ENCODE measurements around the gene CORO7.

Gene CORO7

GRCh38 chr16:4433914-4434787 lies 17.8 kb upstream of the CORO7 start:
- Histone ChIP-seq H3K36me3 (ENCODE audit: control insufficient read depth in 1 of 2, insufficient read depth in 2 of 2, low read depth in 1 of 2, low read length in 2 of 2) (peaks cover 19 to 78% of the 10 kb centered on the region in 2 experiments), H3K27me3 (ENCODE audit: control insufficient read depth in 1 of 2, insufficient read depth in 1 of 2, low read length in 2 of 2) (no peaks in the 10 kb centered on the region), H2BK120ac (ENCODE audit: low read depth, low read length) (no peak overlapping the region), H3K4me1 (ENCODE audit: control insufficient read depth, insufficient read depth, low read depth, low read length) (no peaks in the 10 kb centered on the region), H4K8ac (ENCODE audit: low read length) (no peak overlapping the region), H2BK5ac (ENCODE audit: low read depth, low read length, poor library complexity, severe bottlenecking) (no peak overlapping the region), H3K4ac (ENCODE audit: low read depth in 1 of 2, low read length in 2 of 2) (no peak overlapping the region), H2BK12ac (ENCODE audit: low read length in 2 of 2) (no peak overlapping the region), H3K9ac (ENCODE audit: low read length) (no peak overlapping the region), H4K91ac (ENCODE audit: low read length) (no peak overlapping the region), H3K18ac (ENCODE audit: low read depth in 1 of 2, low read length in 2 of 2) (no peak overlapping the region), H2AFZ (ENCODE audit: low read depth, low read length) (no peak overlapping the region), H3K14ac (ENCODE audit: low read length in 2 of 2) (no peak overlapping the region), H3K79me1 (replicated peaks; ENCODE audit: low read length, poor library complexity, severe bottlenecking) (peaks cover 25% of the 10 kb centered on the region), H3K27ac (ENCODE audit: low read length, poor library complexity, severe bottlenecking) (no peak overlapping the region), H3K4me3 (ENCODE audit: insufficient read depth in 1 of 2, low read depth in 1 of 2, low read length in 2 of 2) (no peak overlapping the region), H2BK15ac (ENCODE audit: low read depth, poor library complexity, severe bottlenecking) (no peak overlapping the region), H3K4me2 (ENCODE audit: low read length, poor library complexity, severe bottlenecking) (no peak overlapping the region), H3K9me3 (ENCODE audit: control insufficient read depth, low read length) (no peaks in the 10 kb centered on the region), H3K23ac (ENCODE audit: low read length in 2 of 2) (no peak overlapping the region), H2AK5ac (ENCODE audit: low read length, severe bottlenecking) (no peak overlapping the region)
- DNase-seq = no peak
- WGBS = 97% methylated on average over 12 of the region's 12 CpGs

GRCh38 chr16:4433228-4433627 lies 16.8 kb upstream of the CORO7 start:
- Histone ChIP-seq H3K18ac (ENCODE audit: low read depth in 1 of 2, low read length in 2 of 2) (no peak overlapping the region), H4K8ac (ENCODE audit: low read length) (no peak overlapping the region), H2BK15ac (ENCODE audit: low read depth, poor library complexity, severe bottlenecking) (no peak overlapping the region), H2BK120ac (ENCODE audit: low read depth, low read length) (no peak overlapping the region), H2BK5ac (ENCODE audit: low read depth, low read length, poor library complexity, severe bottlenecking) (no peak overlapping the region), H2AK5ac (ENCODE audit: low read length, severe bottlenecking) (no peak overlapping the region), H3K9ac (ENCODE audit: low read length) (no peak overlapping the region), H2BK12ac (ENCODE audit: low read length in 2 of 2) (no peak overlapping the region), H3K23ac (ENCODE audit: low read length in 2 of 2) (no peak overlapping the region), H3K9me3 (ENCODE audit: control insufficient read depth, low read length) (no peaks in the 10 kb centered on the region), H3K4me3 (ENCODE audit: insufficient read depth in 1 of 2, low read depth in 1 of 2, low read length in 2 of 2) (no peak overlapping the region), H3K27me3 (ENCODE audit: control insufficient read depth in 1 of 2, insufficient read depth in 1 of 2, low read length in 2 of 2) (no peaks in the 10 kb centered on the region), H3K36me3 (ENCODE audit: control insufficient read depth in 1 of 2, insufficient read depth in 2 of 2, low read depth in 1 of 2, low read length in 2 of 2) (peaks cover 21 to 71% of the 10 kb centered on the region in 2 experiments), H4K91ac (ENCODE audit: low read length) (no peak overlapping the region), H3K79me1 (replicated peaks; ENCODE audit: low read length, poor library complexity, severe bottlenecking) (peaks cover 27% of the 10 kb centered on the region), H3K14ac (ENCODE audit: low read length in 2 of 2) (no peak overlapping the region), H3K4me1 (ENCODE audit: control insufficient read depth, insufficient read depth, low read depth, low read length) (no peaks in the 10 kb centered on the region), H2AFZ (ENCODE audit: low read depth, low read length) (no peak overlapping the region), H3K4ac (ENCODE audit: low read depth in 1 of 2, low read length in 2 of 2) (no peak overlapping the region), H3K4me2 (ENCODE audit: low read length, poor library complexity, severe bottlenecking) (no peak overlapping the region), H3K27ac (ENCODE audit: low read length, poor library complexity, severe bottlenecking) (no peak overlapping the region)
- 84% methylated on average over 4 of the region's 4 CpGs for WGBS
- no peak for DNase-seq

- no peak overlapping the region for H3K4me3 ChIP-seq (ENCODE audit: insufficient read depth in 1 of 2, low read depth in 1 of 2, low read length in 2 of 2)
- H2BK5ac ChIP-seq (ENCODE audit: low read depth, low read length, poor library complexity, severe bottlenecking) = no peak overlapping the region
- WGBS = 96% methylated on average over 9 of the region's 9 CpGs
- no peak overlapping the region for H3K4me2 ChIP-seq (ENCODE audit: low read length, poor library complexity, severe bottlenecking)
- peaks cover 12 to 54% of the 10 kb centered on the region in 2 experiments for H3K36me3 ChIP-seq (ENCODE audit: control insufficient read depth in 1 of 2, insufficient read depth in 2 of 2, low read depth in 1 of 2, low read length in 2 of 2)
- no peak overlapping the region for H4K91ac ChIP-seq (ENCODE audit: low read length)
- no peak overlapping the region for H3K23ac ChIP-seq (ENCODE audit: low read length in 2 of 2)
- DNase-seq = no peak
- H2AFZ ChIP-seq (ENCODE audit: low read depth, low read length) = no peak overlapping the region
- H3K9ac ChIP-seq (ENCODE audit: low read length) = no peak overlapping the region
- no peak overlapping the region for H3K4ac ChIP-seq (ENCODE audit: low read depth in 1 of 2, low read length in 2 of 2)
- H2AK5ac ChIP-seq (ENCODE audit: low read length, severe bottlenecking) = no peak overlapping the region
- no peak overlapping the region for H3K14ac ChIP-seq (ENCODE audit: low read length in 2 of 2)
- H3K9me3 ChIP-seq (ENCODE audit: control insufficient read depth, low read length) = no peaks in the 10 kb centered on the region
- H3K4me1 ChIP-seq (ENCODE audit: control insufficient read depth, insufficient read depth, low read depth, low read length) = peaks cover 3% of the 10 kb centered on the region
- H4K8ac ChIP-seq (ENCODE audit: low read length) = no peak overlapping the region
- no peaks in the 10 kb centered on the region for H3K27me3 ChIP-seq (ENCODE audit: control insufficient read depth in 1 of 2, insufficient read depth in 1 of 2, low read length in 2 of 2)
- no peak overlapping the region for H2BK120ac ChIP-seq (ENCODE audit: low read depth, low read length)
- no peak overlapping the region for H2BK12ac ChIP-seq (ENCODE audit: low read length in 2 of 2)
- peaks cover 19% of the 10 kb centered on the region for H3K79me1 ChIP-seq (replicated peaks; ENCODE audit: low read length, poor library complexity, severe bottlenecking)
- H2BK15ac ChIP-seq (ENCODE audit: low read depth, poor library complexity, severe bottlenecking) = no peak overlapping the region
- H3K27ac ChIP-seq (ENCODE audit: low read length, poor library complexity, severe bottlenecking) = no peak overlapping the region
- no peak overlapping the region for H3K18ac ChIP-seq (ENCODE audit: low read depth in 1 of 2, low read length in 2 of 2)
Observed at GRCh38 chr16:4431023-4431422, 14.6 kb upstream of the CORO7 start.

- Histone ChIP-seq H3K4me3 (ENCODE audit: insufficient read depth in 1 of 2, low read depth in 1 of 2, low read length in 2 of 2) (no peak overlapping the region), H3K36me3 (ENCODE audit: control insufficient read depth in 1 of 2, insufficient read depth in 2 of 2, low read depth in 1 of 2, low read length in 2 of 2) (peaks cover 6 to 30% of the 10 kb centered on the region in 2 experiments), H2BK15ac (ENCODE audit: low read depth, poor library complexity, severe bottlenecking) (no peak overlapping the region), H3K27ac (ENCODE audit: low read length, poor library complexity, severe bottlenecking) (no peak overlapping the region), H3K9me3 (ENCODE audit: control insufficient read depth, low read length) (no peaks in the 10 kb centered on the region), H3K18ac (ENCODE audit: low read depth in 1 of 2, low read length in 2 of 2) (no peak overlapping the region), H3K14ac (ENCODE audit: low read length in 2 of 2) (no peak overlapping the region), H3K9ac (ENCODE audit: low read length) (no peak overlapping the region), H2AFZ (ENCODE audit: low read depth, low read length) (no peak overlapping the region), H3K23ac (ENCODE audit: low read length in 2 of 2) (no peak overlapping the region), H3K27me3 (ENCODE audit: control insufficient read depth in 1 of 2, insufficient read depth in 1 of 2, low read length in 2 of 2) (no peaks in the 10 kb centered on the region), H3K79me1 (replicated peaks; ENCODE audit: low read length, poor library complexity, severe bottlenecking) (peaks cover 19% of the 10 kb centered on the region), H4K91ac (ENCODE audit: low read length) (no peak overlapping the region), H2AK5ac (ENCODE audit: low read length, severe bottlenecking) (no peak overlapping the region), H3K4ac (ENCODE audit: low read depth in 1 of 2, low read length in 2 of 2) (no peak overlapping the region), H2BK120ac (ENCODE audit: low read depth, low read length) (no peak overlapping the region), H3K4me2 (ENCODE audit: low read length, poor library complexity, severe bottlenecking) (no peak overlapping the region), H2BK12ac (ENCODE audit: low read length in 2 of 2) (no peak overlapping the region), H4K8ac (ENCODE audit: low read length) (no peak overlapping the region), H3K4me1 (ENCODE audit: control insufficient read depth, insufficient read depth, low read depth, low read length) (peaks cover 6% of the 10 kb centered on the region), H2BK5ac (ENCODE audit: low read depth, low read length, poor library complexity, severe bottlenecking) (no peak overlapping the region)
- DNase-seq = no peak
- 97% methylated on average over 7 of the region's 7 CpGs for WGBS
Observed at GRCh38 chr16:4428500-4428899, 12.1 kb upstream of the CORO7 start.

All from mesenchymal stem cell (in vitro differentiated cells and primary cell).